ENCODE data around the gene NOTCH1.
"Not testable (repeated sequence)": the region's sequence is repeated elsewhere in the genome, so short reads cannot be mapped to it uniquely, and the experiment has no call there.

The NOTCH1 gene

GRCh38 chr9:136584401-136584932 is 38.6 kb upstream of the NOTCH1 start:
- Mint-ChIP-seq H3K4me3 (no peak overlapping the region), H3K27ac (no peak overlapping the region), H3K27me3 (no peaks in the 10 kb centered on the region), H3K9me3 (peaks cover 0 to 4% of the 10 kb centered on the region in 2 donors), H3K4me1 (peaks cover 21% of the 10 kb centered on the region)
- ATAC-seq (no peak), DNase-seq (no peak)

- no peaks in the 10 kb centered on the region for H3K27me3 Mint-ChIP-seq
- no peak for ATAC-seq
- peaks cover 19% of the 10 kb centered on the region for H3K4me1 Mint-ChIP-seq
- no peak for DNase-seq
- H3K9me3 Mint-ChIP-seq, result peaks cover 0 to 5% of the 10 kb centered on the region in 2 donors
- H3K27ac Mint-ChIP-seq, result no peak overlapping the region
- H3K4me3 Mint-ChIP-seq, result no peak overlapping the region
Measured at GRCh38 chr9:136582977-136583735, 37.3 kb upstream of the NOTCH1 start.

DNA sequence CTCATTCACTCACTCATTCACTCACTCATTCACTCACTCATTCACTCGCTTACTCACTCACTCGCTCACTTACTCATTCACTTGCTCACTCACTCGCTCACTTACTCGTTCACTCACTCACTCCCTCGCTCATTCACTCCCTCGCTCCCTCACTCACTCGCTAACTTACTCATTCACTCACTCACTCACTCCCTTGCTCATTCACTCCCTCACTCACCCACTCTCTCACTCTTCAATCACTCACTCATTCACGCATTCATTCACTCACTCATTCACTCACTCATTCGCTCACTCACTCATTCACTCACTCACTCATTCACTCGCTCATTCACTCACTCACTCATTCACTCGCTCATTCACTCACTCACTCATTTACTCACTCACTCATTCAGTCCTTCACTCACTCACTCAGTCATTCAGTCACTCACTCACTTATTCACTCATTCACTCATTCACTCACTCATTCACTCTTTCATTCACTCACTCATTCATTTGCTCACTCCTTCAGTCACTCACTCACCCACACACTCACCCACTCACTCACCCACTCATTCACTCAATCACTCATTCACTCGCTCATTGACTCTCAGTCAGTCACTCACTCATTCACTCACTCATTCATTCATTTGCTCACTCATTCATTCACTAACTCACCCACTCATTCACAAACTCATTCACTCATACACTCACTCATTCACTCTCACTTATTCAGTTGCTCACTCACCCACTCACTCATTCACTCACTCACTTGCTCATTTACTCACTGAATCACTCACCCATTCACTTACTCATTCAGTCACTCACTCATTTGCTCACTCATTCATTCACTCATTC is 36.0 kb upstream of the NOTCH1 start:
- no peaks in the 10 kb centered on the region for H3K27me3 Mint-ChIP-seq
- no peak overlapping the region for H3K4me3 Mint-ChIP-seq
- peaks cover 16% of the 10 kb centered on the region for H3K4me1 Mint-ChIP-seq
- H3K9me3 Mint-ChIP-seq, result peaks cover 0 to 5% of the 10 kb centered on the region in 2 donors
- DNase-seq, result no peak
- ATAC-seq, result no peak
- no peak overlapping the region for H3K27ac Mint-ChIP-seq

- not testable (repeated sequence) for ATAC-seq, H3K27me3 Mint-ChIP-seq
Measured at GRCh38 chr9:136579650-136580219, 33.9 kb upstream of the NOTCH1 start.

DNA sequence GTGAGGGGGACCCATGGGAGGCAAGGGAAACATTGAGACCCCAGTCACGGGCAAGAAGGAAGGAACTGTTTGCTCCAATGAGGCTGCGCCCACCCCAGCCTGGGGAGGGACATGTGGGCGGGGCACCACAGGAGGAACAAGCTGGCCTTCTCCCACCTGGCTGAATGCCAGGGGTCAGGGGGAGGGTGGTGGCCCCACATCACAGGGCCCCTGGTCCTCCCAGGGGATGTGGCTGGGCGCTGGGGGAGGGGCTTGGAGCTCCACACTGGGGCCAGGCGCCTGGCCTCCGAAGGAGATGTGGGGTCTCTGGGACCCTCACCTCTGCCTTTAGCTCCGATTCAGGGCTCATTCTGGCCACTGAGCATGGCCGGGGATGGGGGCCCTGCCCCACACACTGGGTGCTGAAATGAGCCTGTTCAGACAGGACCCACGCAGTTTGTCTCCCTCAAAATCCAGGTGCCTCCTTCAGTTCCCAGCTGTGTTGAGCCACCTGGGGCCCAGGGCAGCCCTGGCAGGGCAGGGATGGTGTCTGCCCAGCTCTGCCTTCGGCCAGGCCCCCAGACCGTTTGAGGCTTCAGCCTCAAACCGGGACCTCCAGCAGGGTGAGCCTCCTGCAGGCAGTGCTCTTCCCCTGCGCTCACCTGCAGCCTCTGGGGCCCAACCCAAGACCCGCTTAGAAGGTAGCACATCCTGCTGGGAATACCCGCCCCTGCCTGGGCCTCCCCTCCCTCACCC is 33.2 kb upstream of the NOTCH1 start:
- Mint-ChIP-seq H3K27ac (peak overlapping the region in 1 of 2 donors; percentile 45), H3K9me3 (peaks cover 0 to 5% of the 10 kb centered on the region in 2 donors), H3K27me3 (no peaks in the 10 kb centered on the region), H3K4me3 (no peak overlapping the region), H3K4me1 (peaks cover 16% of the 10 kb centered on the region)
- DNase-seq (peak; percentile 20 to 38), ATAC-seq (peak; percentile 68)

More at GRCh38 chr9:136579650-136580219, 33.9 kb upstream of the NOTCH1 start:
- not testable (repeated sequence) for H3K9me3 Mint-ChIP-seq, DNase-seq, H3K4me3 Mint-ChIP-seq
- H3K4me1 Mint-ChIP-seq, result peaks cover 16% of the 10 kb centered on the region
- H3K27ac Mint-ChIP-seq, result peak overlapping the region in 1 of 2 donors; percentile 45

DNA sequence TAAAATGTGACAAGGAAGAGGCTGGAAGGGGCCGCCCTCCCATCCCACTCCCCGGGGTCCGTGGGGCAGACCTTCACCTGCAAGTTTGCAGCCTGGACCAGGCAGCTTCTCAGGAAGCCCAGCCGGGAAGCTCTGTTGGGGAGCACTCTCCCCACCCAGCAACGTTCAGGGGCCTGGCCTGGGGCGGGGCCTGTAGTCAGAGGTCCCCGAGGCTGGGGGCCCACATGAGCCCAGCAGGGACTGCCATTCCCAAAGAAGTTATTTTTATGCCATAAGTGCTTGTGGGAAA is 32.7 kb upstream of the NOTCH1 start:
- DNase-seq (no peak), ATAC-seq (peak; percentile 31)
- Mint-ChIP-seq H3K4me3 (no peak overlapping the region), H3K27ac (no peak overlapping the region), H3K4me1 (peaks cover 16% of the 10 kb centered on the region), H3K9me3 (peaks cover 0 to 5% of the 10 kb centered on the region in 2 donors), H3K27me3 (no peaks in the 10 kb centered on the region)

- ATAC-seq, result peak; percentile 18
Measured at GRCh38 chr9:136577941-136578625, 32.2 kb upstream of the NOTCH1 start.

DNA sequence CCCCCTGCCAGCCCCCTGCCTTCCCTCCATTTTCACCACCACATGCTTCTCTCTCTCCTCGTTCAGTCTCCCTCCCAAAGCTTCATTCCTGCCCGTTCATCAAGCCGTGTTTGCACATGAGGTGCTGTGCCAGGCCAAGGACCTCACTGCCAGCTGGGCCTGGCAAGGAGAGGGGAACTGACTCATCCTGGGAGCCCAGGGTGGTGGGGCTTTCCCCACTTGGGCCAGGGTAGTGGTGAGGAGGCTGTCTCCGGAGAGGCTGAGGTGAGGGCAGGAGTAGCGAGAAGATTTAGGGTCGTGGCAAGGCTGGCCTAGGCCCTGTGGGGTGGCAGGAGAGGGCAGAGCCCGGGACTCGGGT is 30.4 kb upstream of the NOTCH1 start:
- ATAC-seq (peak; percentile 73), DNase-seq (peak in 1 of 2 donors; percentile 39)
- no peak overlapping the region for H3K4me3 Mint-ChIP-seq
- peaks cover 0 to 5% of the 10 kb centered on the region in 2 donors for H3K9me3 Mint-ChIP-seq
- peaks cover 16% of the 10 kb centered on the region for H3K4me1 Mint-ChIP-seq
- no peaks in the 10 kb centered on the region for H3K27me3 Mint-ChIP-seq
- no peak overlapping the region for H3K27ac Mint-ChIP-seq

More at GRCh38 chr9:136577941-136578625, 32.2 kb upstream of the NOTCH1 start:
- no peak overlapping the region for H3K27ac Mint-ChIP-seq
- H3K9me3 Mint-ChIP-seq, result peaks cover 0 to 5% of the 10 kb centered on the region in 2 donors
- no peaks in the 10 kb centered on the region for H3K27me3 Mint-ChIP-seq
- DNase-seq, result peak in 1 of 2 donors; percentile 20
- no peak overlapping the region for H3K4me3 Mint-ChIP-seq
- peaks cover 16% of the 10 kb centered on the region for H3K4me1 Mint-ChIP-seq

- Mint-ChIP-seq H3K27ac (no peak overlapping the region), H3K9me3 (peaks cover 0 to 5% of the 10 kb centered on the region in 2 donors), H3K4me3 (no peak overlapping the region), H3K4me1 (peaks cover 16% of the 10 kb centered on the region), H3K27me3 (no peaks in the 10 kb centered on the region)
- ATAC-seq (no peak), DNase-seq (no peak)
Measured at GRCh38 chr9:136575626-136576268, 29.9 kb upstream of the NOTCH1 start.

- H3K4me3 Mint-ChIP-seq, ATAC-seq, H3K9me3 Mint-ChIP-seq, DNase-seq, H3K27me3 Mint-ChIP-seq: not testable (repeated sequence)
- Mint-ChIP-seq H3K27ac (peak overlapping the region in 1 of 2 donors; percentile 20), H3K4me1 (peaks cover 13% of the 10 kb centered on the region)
Measured at GRCh38 chr9:136574606-136575005, 28.8 kb upstream of the NOTCH1 start.

DNA sequence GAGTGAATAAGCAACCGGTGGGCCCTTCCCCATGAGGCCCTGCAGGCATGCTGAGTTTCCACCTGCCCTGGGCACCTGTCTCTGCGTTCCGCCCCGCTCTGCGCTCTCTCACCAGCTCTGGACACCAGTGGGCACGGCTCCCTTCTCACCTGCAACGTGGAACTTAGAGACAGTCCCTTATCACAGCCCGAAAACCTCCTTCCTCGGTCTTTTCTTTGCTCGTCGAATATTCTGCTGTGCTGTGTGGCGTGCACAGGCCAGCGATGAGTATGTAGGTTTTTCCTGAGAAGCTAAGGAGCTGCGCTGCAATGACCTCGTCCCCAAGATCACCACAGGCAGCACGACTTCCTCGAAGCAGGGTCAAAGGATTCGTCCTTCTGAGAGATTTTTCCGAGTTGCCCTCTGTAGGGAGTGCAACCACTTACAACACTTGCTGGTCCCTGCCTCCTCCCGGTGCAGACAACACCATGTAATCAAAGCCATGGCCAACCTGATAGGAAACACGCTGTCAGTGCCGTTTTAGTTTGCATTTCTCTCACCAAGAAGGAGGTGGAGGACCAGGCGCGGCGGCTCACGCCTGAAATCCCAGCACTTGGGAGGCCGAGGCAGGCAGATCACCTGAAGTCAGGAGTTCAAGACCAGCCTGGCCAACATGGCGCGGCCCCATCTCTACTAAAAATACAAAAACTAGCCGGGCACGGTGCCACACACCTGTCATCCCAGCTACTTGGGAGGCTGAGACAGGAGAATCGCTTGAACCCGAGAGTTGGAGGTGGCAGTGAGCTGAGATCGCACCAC is 27.2 kb upstream of the NOTCH1 start:
- no peak for ATAC-seq
- no peak for DNase-seq
- no peaks in the 10 kb centered on the region for H3K27me3 Mint-ChIP-seq
- no peaks in the 10 kb centered on the region for H3K4me1 Mint-ChIP-seq
- no peak overlapping the region for H3K4me3 Mint-ChIP-seq
- no peak overlapping the region for H3K27ac Mint-ChIP-seq
- peaks cover 0 to 7% of the 10 kb centered on the region in 2 donors for H3K9me3 Mint-ChIP-seq

- no peaks in the 10 kb centered on the region for H3K27me3 Mint-ChIP-seq
- no peak overlapping the region for H3K4me3 Mint-ChIP-seq
- DNase-seq (no peak), ATAC-seq (no peak)
- no peak overlapping the region for H3K27ac Mint-ChIP-seq
- H3K4me1 Mint-ChIP-seq, result no peaks in the 10 kb centered on the region
- peaks cover 0 to 7% of the 10 kb centered on the region in 2 donors for H3K9me3 Mint-ChIP-seq
Measured at GRCh38 chr9:136572003-136572827, 26.4 kb upstream of the NOTCH1 start.

DNA sequence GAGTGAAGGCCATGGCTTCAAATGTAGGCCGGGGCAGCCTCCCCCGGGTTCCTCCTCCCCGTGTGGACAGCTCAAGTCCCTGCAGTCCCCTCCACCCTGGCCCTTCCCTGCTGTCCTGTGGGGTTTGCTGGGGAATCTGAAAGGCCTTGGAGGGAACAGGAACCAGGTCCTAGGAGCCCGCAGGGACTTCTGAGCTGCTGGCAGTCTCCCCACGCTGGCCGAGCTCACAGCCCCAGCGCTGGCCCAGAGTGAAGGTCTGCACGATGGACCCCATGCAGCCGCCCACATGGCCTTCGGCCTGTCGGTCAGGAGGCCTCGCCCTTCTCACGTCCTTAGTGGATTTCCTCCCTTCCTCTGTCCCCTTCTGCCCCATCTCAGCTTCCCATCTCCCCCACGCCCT is 25.7 kb upstream of the NOTCH1 start:
- H3K27ac Mint-ChIP-seq, result no peak overlapping the region
- ATAC-seq (no peak), DNase-seq (no peak)
- H3K27me3 Mint-ChIP-seq, result no peaks in the 10 kb centered on the region
- H3K4me3 Mint-ChIP-seq, result no peak overlapping the region
- no peaks in the 10 kb centered on the region for H3K4me1 Mint-ChIP-seq
- peaks cover 0 to 7% of the 10 kb centered on the region in 2 donors for H3K9me3 Mint-ChIP-seq

Data from stimulated activated naive CD8-positive, alpha-beta T cell treated with anti-CD3 and anti-CD28 coated beads, Interleukin-15, amount 100 ng/mL, for 72 hours (primary cell).